HepG2 (cell line): ENCODE data around the gene KLF9. TPM values are rescaled to one million over a fixed set of nuclear protein-coding genes. Genes with fewer than 3 reads are reported as not detected.

Source experiments
- AGO1 ChIP-seq: fragments of 200-400 bp; formaldehyde crosslinking; IDR thresholded peaks from 2 replicates; pipeline ENCODE4 v1.6.1; 2017; ENCODE audit warnings: mild to moderate bottlenecking, low read depth, low read length, moderate library complexity; ENCODE audit not compliant: poor library complexity, severe bottlenecking
- BCL6 ChIP-seq: IDR thresholded peaks from 2 replicates; pipeline ENCODE4 v1.6.1; 2016; ENCODE audit warnings: missing genetic modification reagents, missing compliant biosample characterization
- ELF1 ChIP-seq: sonication (generic); formaldehyde crosslinking; IDR thresholded peaks from 2 replicates; pipeline ENCODE4 v1.4.0; 2020; ENCODE audit warnings: missing genetic modification reagents
- EZH2 ChIP-seq: conservative IDR thresholded peaks from 2 replicates; pipeline ENCODE4 v1.6.1; 2012; ENCODE audit warnings: mild to moderate bottlenecking, low read depth, low read length, moderate library complexity
- GATA4 ChIP-seq: sonication (generic); IDR thresholded peaks from 2 replicates; pipeline ENCODE4 v1.6.1; 2016; ENCODE audit warnings: antibody characterized with exemption, low read depth, borderline replicate concordance
- HBP1 ChIP-seq: IDR thresholded peaks from 2 replicates; pipeline ENCODE4 v1.6.1; 2016; ENCODE audit warnings: low read depth, control low read depth
- HIVEP1 ChIP-seq: sonication (generic); formaldehyde crosslinking; IDR thresholded peaks from 2 replicates; pipeline ENCODE4 v1.4.0; 2020; ENCODE audit warnings: mild to moderate bottlenecking, missing genetic modification reagents
- KDM2A ChIP-seq: sonication (generic); formaldehyde crosslinking; IDR thresholded peaks from 2 replicates; pipeline ENCODE4 v1.4.0; 2020; ENCODE audit warnings: low read depth, missing genetic modification reagents, borderline replicate concordance
- KLF12 ChIP-seq: sonication (generic); formaldehyde crosslinking; IDR thresholded peaks from 2 replicates; pipeline ENCODE4 v1.4.0; 2020; ENCODE audit warnings: missing genetic modification reagents, borderline replicate concordance
- MED8 ChIP-seq: sonication (generic); formaldehyde crosslinking; IDR thresholded peaks from 2 replicates; pipeline ENCODE4 v1.8.1; 2023; ENCODE audit warnings: mild to moderate bottlenecking, missing genetic modification reagents; ENCODE audit not compliant: insufficient replicate concordance
- MIER2 ChIP-seq: IDR thresholded peaks from 2 replicates; pipeline ENCODE4 v1.6.1; 2016; ENCODE audit warnings: missing biosample characterization, missing genetic modification reagents
- MTA1 ChIP-seq: sonication (generic); formaldehyde crosslinking; IDR thresholded peaks from 2 replicates; pipeline ENCODE4 v1.4.0; 2020; ENCODE audit warnings: missing genetic modification reagents, mild to moderate bottlenecking, borderline replicate concordance
- NPAS2 ChIP-seq: sonication (generic); formaldehyde crosslinking; IDR thresholded peaks from 2 replicates; pipeline ENCODE4 v1.8.0; 2022; ENCODE audit warnings: mild to moderate bottlenecking, missing genetic modification reagents, borderline replicate concordance
- POLR2A ChIP-seq, 2 experiments: IDR thresholded peaks; 2 replicates each; pipeline ENCODE4 v1.6.1; 2011; ENCODE audit warnings: low read depth in 2 of 2, low read length in 2 of 2, mild to moderate bottlenecking in 1 of 2, moderate library complexity in 1 of 2; ENCODE audit not compliant: insufficient read depth in 1 of 2
- POLR2G ChIP-seq: fragments of 200-400 bp; formaldehyde crosslinking; IDR thresholded peaks from 2 replicates; pipeline ENCODE4 v1.6.1; 2018; ENCODE audit warnings: mild to moderate bottlenecking, low read depth, low read length, moderate library complexity
- RAD21 ChIP-seq: fragments of 450-650 bp; formaldehyde crosslinking; IDR thresholded peaks from 2 replicates; pipeline ENCODE4 v1.5.0; 2020; ENCODE audit warnings: mild to moderate bottlenecking
- RELA ChIP-seq: sonication (generic); formaldehyde crosslinking; IDR thresholded peaks from 2 replicates; pipeline ENCODE4 v1.4.0; 2020; ENCODE audit warnings: missing genetic modification reagents
- SRSF9 ChIP-seq: fragments of 200-400 bp; formaldehyde crosslinking; IDR thresholded peaks from 2 replicates; pipeline ENCODE4 v1.6.1; 2018; ENCODE audit warnings: borderline replicate concordance, mild to moderate bottlenecking, low read depth, low read length; ENCODE audit not compliant: insufficient read depth, poor library complexity, severe bottlenecking
- TBX3 ChIP-seq: fragments of 450-650 bp; IDR thresholded peaks from 2 replicates; pipeline ENCODE4 v1.6.1; 2017; ENCODE audit warnings: antibody characterized with exemption, mild to moderate bottlenecking, inconsistent platforms, borderline replicate concordance
- ZNF30 ChIP-seq: sonication (generic); formaldehyde crosslinking; IDR thresholded peaks from 2 replicates; pipeline ENCODE4 v1.5.0; 2020; ENCODE audit warnings: mild to moderate bottlenecking, missing genetic modification reagents
- ZNF317 ChIP-seq: sonication (generic); formaldehyde crosslinking; IDR thresholded peaks from 2 replicates; pipeline ENCODE4 v1.5.0; 2020; ENCODE audit warnings: mild to moderate bottlenecking, missing genetic modification reagents
- ZNF382 ChIP-seq: sonication (generic); formaldehyde crosslinking; IDR thresholded peaks from 2 replicates; pipeline ENCODE4 v1.5.0; 2020; ENCODE audit warnings: missing genetic modification reagents, mild to moderate bottlenecking, borderline replicate concordance
- ZNF720 ChIP-seq: sonication (generic); formaldehyde crosslinking; IDR thresholded peaks from 2 replicates; pipeline ENCODE4 v1.4.0; 2020; ENCODE audit warnings: missing genetic modification reagents
- polyA plus RNA-seq, 8 experiments: library from polyadenylated mRNA; depleted of rRNA in 3 of 8; stranded (reverse) in 7 of 8; unstranded in 1 of 8; fragments of >200 nt; fragmentation: Illumina TruSeq in 4 of 8; extraction: Trizol in 4 of 8; gene quantifications; 2 replicates each; pipeline versions ENCODE4 v1.2.1 to v1.2.3, GENCODE V29; 2011 to 2016; ENCODE audit warnings: low read depth in 4 of 8, missing spikeins in 1 of 8, mixed read lengths in 1 of 8; ENCODE audit not compliant: insufficient read depth in 1 of 8
- total RNA-seq, 5 experiments: library from RNA; depleted of rRNA; stranded (reverse); fragments of >200 nt; fragmentation: Illumina TruSeq; extraction: Trizol; gene quantifications; 2 replicates each; pipeline ENCODE4 v1.2.3, GENCODE V29; 2016; ENCODE audit warnings: low read depth in 1 of 5
- TF ChIP-seq, protein P1 (sequence below): sonication (generic); formaldehyde crosslinking; IDR thresholded peaks from 2 replicates; pipeline ENCODE4 v1.4.0; 2020; ENCODE audit warnings: missing genetic modification reagents
- TF ChIP-seq, protein P2 (sequence below): sonication (generic); formaldehyde crosslinking; IDR thresholded peaks from 2 replicates; pipeline ENCODE4 v1.4.0; 2020; ENCODE audit warnings: missing genetic modification reagents

Gene KLF9
- total and polyA plus RNA-seq, 2 of the 13 experiments (the other 11 are each of a cell fraction or from before 2014, with no cell fraction given) = 5.7 to 7.2 TPM

DNA sequence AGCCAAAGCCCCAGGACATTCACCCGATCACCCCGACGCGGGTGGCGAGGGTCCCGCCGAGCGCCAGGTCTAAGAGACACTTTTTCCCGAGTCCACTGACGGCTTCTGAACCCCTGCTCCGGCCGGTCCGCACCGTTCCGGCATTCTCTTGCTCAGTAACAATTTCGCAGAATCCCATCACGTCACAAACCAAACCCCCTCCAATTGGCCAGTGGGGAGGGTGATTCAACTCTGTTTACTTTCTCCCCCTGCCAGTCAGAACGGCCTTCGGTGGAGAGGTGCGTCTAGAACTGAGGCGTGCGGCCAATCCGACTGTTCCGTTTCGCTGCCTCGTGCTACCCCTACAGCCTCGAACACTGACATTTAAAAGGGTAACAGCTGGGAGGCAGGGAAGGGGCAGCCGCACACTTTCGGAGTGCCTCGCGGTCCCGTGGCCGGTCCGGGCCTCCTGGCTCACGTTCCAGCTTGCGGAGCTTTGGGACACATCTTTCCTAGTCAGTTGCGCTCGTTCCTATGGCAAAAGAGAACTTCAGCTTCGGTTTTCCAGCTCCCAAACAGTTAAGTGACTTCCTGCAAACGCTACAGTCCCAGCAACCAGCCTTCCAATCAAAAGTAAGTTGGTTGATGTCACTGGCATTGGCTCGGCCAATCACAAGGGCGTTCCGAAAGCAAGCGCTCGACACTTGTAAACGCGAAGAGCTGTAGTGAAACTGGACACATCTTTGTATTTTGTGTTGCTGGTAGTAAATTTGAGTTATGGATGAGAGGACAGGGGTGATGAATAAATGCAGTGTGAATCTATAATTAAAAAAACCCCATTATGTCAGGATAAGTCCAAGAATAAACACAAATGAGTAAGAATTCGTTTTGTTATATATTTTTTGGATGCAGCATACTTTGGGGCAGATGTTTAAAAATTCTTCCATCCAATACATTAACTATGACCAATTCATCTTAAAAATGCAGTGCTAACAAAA, at the start of gene KLF9 (continued):
- no peak; the same call in 1 of the 2 replicates for TF ChIP-seq TBX3
- peak; percentile 88 for TF ChIP-seq KDM2A
- TF ChIP-seq, protein P1, sequence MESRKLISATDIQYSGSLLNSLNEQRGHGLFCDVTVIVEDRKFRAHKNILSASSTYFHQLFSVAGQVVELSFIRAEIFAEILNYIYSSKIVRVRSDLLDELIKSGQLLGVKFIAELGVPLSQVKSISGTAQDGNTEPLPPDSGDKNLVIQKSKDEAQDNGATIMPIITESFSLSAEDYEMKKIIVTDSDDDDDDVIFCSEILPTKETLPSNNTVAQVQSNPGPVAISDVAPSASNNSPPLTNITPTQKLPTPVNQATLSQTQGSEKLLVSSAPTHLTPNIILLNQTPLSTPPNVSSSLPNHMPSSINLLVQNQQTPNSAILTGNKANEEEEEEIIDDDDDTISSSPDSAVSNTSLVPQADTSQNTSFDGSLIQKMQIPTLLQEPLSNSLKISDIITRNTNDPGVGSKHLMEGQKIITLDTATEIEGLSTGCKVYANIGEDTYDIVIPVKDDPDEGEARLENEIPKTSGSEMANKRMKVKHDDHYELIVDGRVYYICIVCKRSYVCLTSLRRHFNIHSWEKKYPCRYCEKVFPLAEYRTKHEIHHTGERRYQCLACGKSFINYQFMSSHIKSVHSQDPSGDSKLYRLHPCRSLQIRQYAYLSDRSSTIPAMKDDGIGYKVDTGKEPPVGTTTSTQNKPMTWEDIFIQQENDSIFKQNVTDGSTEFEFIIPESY = 0 out of 2 replicates have a peak, but pooled peaks have one; percentile 38
- TF ChIP-seq MED8 (CRISPR knock-in tag) = peak; percentile 40
- TF ChIP-seq RAD21 = no peak
- TF ChIP-seq ELF1 (CRISPR knock-in tag) = peak; percentile 64
- TF ChIP-seq ZNF317 (CRISPR knock-in tag) = peak; percentile 82
- TF ChIP-seq MTA1 = peak; percentile 73; the same call in 1 of the 2 replicates
- peak; percentile 29 for TF ChIP-seq BCL6 (CRISPR knock-in tag)
- no peak for TF ChIP-seq AGO1
- TF ChIP-seq GATA4 = no peak
- TF ChIP-seq NPAS2 (CRISPR knock-in tag) = no peak
- TF ChIP-seq, protein P2, sequence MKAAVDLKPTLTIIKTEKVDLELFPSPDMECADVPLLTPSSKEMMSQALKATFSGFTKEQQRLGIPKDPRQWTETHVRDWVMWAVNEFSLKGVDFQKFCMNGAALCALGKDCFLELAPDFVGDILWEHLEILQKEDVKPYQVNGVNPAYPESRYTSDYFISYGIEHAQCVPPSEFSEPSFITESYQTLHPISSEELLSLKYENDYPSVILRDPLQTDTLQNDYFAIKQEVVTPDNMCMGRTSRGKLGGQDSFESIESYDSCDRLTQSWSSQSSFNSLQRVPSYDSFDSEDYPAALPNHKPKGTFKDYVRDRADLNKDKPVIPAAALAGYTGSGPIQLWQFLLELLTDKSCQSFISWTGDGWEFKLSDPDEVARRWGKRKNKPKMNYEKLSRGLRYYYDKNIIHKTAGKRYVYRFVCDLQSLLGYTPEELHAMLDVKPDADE (CRISPR knock-in tag) = no peak; the same call in 1 of the 2 replicates
- peak in 1 of 2 experiments; percentile 88; a peak in 2 of 4 replicates for TF ChIP-seq POLR2A (IDR thresholded peaks at IDR 0.05; ENCODE audit: insufficient read depth in 1 of 2, low read depth in 2 of 2, low read length in 2 of 2)
- TF ChIP-seq KLF12 (CRISPR knock-in tag) = no peak
- peak; percentile 95 for TF ChIP-seq HIVEP1 (CRISPR knock-in tag)
- TF ChIP-seq ZNF720 (CRISPR knock-in tag) = no peak
- TF ChIP-seq EZH2 = no peak
- TF ChIP-seq RELA (CRISPR knock-in tag) = no peak
- TF ChIP-seq ZNF382 (CRISPR knock-in tag) = no peak
- no peak for TF ChIP-seq SRSF9
- TF ChIP-seq HBP1 (CRISPR knock-in tag) = 0 out of 2 replicates have a peak, but pooled peaks have one; percentile 29
- TF ChIP-seq ZNF30 (CRISPR knock-in tag) = no peak
- peak; percentile 85 for TF ChIP-seq POLR2G
- no peak for TF ChIP-seq MIER2 (CRISPR knock-in tag)
